Hematopoietic multipotent progenitor cell treated with erythropoietin and hydrocortisone succinate and interleukin-3 and kit ligand, for 17 days (in vitro differentiated cells): ENCODE data around the gene ABHD14A.
"Not testable (repeated sequence)": the region's sequence is repeated elsewhere in the genome, so short reads cannot be mapped to it uniquely, and the experiment has no call there.

ENCODE experiments used
- DNase-seq: peaks from one replicate; pipeline ENCODE4 v3.0.0-alpha.2; 2015; ENCODE audit warnings: low spot score

Gene ABHD14A

GRCh38 chr3:51974277-51974962, 444 bp upstream of the ABHD14A start:
- no peak for DNase-seq

DNA sequence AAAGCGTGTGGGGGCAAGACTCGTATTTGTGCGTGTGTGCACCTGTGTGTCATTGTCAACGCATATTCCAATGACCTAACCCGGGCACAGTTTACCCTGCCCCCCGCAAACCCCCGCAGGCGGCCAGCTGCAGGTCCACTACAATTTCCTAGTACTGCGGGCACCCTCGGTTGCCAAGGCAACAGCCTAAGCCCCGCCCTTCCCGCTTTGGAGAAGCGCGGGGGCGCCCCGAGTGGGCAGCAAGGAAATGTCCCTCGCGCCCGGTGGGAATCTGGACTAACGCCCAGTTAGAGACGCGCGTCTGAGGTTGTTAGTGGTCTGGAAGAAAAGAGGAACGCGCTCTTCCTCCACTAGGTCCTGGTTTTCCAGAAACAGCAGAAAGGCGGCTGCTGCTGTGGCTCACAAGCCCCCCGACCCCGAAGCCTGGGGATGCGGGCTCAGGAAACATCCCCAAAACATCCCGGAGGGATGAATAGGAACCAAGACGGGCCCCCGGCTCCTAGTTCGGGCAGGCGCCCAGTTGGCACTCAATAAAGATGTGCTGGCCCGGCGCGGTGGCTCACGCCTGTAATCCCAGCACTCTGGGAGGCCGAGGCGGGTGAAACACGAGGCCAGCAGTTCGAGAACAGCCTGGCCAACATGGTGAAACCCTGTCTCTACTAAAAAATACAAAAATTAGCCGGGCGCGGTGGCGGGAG, 1.1 kb downstream of the ABHD14A start:
- peak; percentile 19 for DNase-seq

DNA sequence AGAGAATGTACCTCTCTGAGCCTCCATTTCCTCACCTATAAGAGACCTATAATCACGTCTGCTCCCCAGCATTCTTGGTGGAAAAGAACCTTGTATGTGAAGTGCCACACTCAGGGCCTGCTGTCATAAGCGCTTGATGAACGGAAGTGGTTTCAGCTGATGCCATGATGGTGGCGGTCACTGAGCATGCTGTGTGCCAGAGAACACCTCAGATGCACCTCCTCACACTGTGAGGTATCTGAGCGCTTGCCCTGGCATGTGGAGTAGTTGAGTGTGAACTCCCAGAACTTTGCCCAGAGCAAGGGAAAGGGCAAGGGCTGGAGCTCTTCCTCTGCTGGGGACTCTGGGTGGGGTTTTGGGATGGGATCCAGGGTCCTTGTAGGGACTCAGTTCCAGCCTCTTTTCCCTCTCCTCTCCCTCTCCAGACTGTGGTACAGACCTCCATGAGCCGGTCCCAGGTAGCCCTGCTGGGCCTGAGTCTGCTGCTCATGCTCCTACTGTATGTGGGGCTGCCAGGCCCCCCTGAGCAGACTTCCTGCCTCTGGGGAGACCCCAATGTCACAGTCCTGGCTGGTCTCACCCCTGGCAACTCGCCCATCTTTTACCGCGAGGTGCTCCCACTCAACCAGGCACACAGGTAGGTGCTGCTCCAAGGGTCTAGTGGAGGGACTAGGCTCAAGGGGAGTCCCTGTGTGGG, 2.7 kb downstream of the ABHD14A start:
- DNase-seq = no peak

DNA sequence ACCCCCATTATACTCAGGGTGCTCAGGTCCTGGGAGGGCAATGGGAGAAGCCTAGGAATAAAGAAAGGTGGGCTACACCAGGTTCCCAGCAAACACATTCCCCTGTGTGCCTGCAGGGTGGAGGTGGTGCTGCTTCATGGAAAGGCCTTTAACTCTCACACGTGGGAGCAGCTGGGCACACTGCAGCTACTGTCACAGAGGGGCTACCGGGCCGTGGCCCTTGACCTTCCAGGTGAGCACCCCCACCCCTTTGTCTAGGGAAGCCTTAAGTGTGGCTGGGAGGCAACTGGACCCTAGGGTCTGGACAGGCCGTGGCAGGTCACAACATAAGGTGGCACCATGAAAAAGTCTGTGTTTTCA, 3.3 kb downstream of the ABHD14A start:
- DNase-seq = no peak

DNA sequence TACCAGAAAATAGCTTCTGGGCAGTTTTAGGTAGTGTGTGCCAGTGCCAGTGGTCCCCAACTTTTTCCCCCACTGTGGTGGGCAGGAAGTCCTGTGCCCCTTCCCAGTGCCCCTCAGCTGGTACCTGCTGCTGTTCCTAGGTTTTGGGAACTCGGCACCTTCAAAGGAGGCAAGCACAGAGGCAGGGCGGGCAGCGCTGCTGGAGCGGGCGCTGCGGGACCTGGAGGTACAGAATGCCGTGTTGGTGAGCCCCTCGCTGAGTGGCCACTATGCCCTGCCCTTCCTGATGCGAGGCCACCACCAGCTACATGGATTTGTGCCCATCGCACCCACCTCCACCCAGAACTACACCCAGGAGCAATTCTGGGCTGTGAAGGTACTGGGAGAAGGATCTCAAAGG, 5.4 kb downstream of the ABHD14A start:
- DNase-seq = no peak

- peak; percentile 24 for DNase-seq
Observed at GRCh38 chr3:51982352-51982837, 7.5 kb downstream of the ABHD14A start.

GRCh38 chr3:51982838-51983577, 8.1 kb downstream of the ABHD14A start, which contains the start of gene ACY1:
Gene ACY1, plus strand, starts transcription at chr3:51983535. Its CDS starts 530 bp downstream, at chr3:51984065.
- DNase-seq = peak; percentile 64

GRCh38 chr3:51983578-51984268, 8.9 kb downstream of the ABHD14A start:
- no peak for DNase-seq

GRCh38 chr3:51984269-51984647, 9.4 kb downstream of the ABHD14A start:
- DNase-seq = no peak

DNA sequence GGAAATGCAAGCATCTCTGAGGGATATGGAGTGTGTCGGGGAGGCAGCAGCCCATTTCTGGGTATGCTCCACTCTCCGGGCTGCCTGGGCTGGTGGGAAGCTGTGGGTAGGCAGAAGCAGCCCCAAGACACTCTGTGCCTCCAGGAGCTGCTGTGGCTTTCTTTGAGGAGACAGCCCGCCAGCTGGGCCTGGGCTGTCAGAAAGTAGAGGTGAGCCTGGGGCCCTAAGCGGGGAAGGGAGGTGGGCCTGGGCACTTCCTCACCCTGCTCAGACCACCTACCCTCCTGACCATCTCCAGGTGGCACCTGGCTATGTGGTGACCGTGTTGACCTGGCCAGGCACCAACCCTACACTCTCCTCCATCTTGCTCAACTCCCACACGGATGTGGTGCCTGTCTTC, 10.2 kb downstream of the ABHD14A start:
- DNase-seq = no peak

GRCh38 chr3:51986010-51986947, 11.4 kb downstream of the ABHD14A start:
- no peak for DNase-seq

GRCh38 chr3:51987568-51987967, 12.7 kb downstream of the ABHD14A start:
- no peak for DNase-seq

- DNase-seq = no peak
Observed at GRCh38 chr3:51988286-51989146, 13.7 kb downstream of the ABHD14A start.

DNA sequence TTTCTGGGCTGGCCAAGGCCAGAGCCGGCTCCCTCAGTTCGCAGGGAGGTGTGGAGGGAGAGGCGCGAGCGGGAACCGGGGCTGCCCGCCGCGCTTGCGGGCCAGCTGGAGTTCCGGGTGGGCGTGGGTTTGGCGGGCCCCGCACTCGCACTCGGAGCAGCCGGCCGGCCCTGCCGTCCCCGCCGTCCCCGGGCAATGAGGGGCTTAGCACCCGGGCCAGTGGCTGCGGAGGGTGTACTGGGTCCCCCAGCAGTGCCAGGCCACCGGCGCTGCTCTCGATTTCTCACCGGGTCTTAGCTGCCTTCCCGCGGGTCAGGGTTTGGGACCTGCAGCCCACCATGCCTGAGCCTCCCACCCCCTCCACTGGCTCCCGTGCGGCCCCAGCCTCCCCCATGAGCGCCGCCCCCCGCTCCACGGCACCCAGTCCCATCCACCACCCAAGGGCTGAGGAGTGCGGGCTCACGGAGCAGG, 15.7 kb downstream of the ABHD14A start:
- DNase-seq = not testable (repeated sequence)

DNA sequence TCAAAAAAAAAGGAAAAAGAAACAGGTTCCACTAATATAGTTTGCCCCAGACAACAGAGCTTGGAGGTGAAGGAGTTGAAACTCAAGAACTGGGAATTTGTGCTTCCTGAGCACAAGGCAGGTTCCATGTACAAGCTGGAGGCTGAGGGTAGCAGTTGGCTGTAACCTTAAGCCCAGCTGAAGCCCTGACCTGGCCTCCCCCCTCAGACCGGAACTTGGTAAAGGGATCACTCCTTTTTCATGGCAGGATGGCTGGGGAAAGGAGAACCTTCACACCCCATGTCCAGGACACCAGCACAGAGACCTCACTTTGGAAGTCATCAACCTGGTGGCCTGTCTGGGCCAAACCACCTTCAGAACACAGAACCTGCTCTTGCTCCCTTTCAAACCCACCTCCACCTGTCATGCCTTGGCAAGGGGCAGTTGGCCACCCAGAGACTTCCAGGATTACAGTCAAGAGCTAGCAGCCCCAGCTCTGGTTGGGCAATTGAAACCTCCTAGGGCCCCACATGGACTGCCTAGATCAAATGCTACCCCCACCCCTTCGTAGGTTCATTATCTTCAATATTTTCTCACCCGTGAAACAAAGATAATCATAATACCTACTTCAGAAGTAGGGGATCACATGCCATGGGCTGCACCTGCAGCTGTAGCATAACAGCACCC, 17.3 kb downstream of the ABHD14A start:
- no peak for DNase-seq

GRCh38 chr3:51993657-51994056, 18.8 kb downstream of the ABHD14A start:
- DNase-seq = not testable (repeated sequence)

GRCh38 chr3:51994530-51994929, 19.7 kb downstream of the ABHD14A start:
- no peak for DNase-seq

DNA sequence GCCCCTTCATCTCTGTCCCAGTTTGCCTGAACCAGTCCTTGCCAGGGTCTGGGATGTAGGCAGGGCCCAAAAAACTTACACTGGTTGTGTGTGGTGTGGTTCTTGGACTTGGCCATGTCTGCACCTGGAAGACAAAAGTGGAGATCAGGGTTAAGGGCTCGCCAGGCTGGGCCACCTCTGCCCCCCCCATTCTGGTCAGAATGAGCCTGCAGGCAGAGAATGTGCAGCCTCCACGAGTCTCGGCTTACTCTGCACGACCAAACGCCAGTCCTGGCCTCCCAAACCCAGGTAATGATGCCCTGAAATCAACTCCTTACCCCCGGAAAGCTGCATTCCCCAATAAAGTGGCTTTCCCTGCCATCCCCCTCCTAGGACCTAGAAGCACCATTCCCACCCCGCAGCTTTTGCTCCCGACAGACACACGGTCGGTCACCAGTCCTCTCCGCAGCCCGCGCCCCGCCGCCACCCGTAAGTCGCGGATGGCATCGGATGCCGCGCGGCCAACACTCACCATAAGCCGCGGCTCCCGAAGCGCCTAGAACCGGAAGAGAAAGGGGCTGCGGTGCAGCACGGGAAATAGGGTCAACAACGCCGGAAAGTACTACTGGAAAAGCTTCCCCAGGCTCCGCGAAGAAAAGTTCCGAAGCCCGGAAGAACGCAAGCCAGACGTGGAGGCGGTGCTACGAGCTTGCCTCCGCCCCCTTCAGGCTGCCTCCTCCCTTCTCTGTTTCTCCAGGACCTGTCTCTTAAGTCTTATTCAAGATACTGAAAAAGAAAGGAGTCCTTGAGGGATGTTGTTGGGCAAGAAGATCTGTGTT, 20.7 kb downstream of the ABHD14A start, which contains the start of gene RPL29:
Gene RPL29, minus strand, starts transcription at position 550 of the 818 bp plus-strand sequence. Its CDS starts 434 bp downstream, at position 116.
- DNase-seq = peak; percentile 90
